Tibial artery (tissue), 4 donors: ENCODE data around the gene GPR137B.
"Not testable (repeated sequence)": the region's sequence is repeated elsewhere in the genome, so short reads cannot be mapped to it uniquely, and the experiment has no call there.

Experiments
- DNase-seq, 2 donors: peaks; one replicate each; pipeline ENCODE4 v3.0.0-alpha.2; 2019
- H3K27ac ChIP-seq, 2 donors: fragments of 200-600 bp; sonication (generic) in 1 of 2; 1 replicate in 1 of 2; 2 replicates in 1 of 2; pipeline ENCODE4 v1.5.1; 2018 to 2019; ENCODE audit warnings: mild to moderate bottlenecking in 1 of 2
- H3K27me3 ChIP-seq, 2 donors: fragments of 200-600 bp; sonication (generic) in 1 of 2; one replicate each; pipeline versions ENCODE4 v1.5.1 to v1.6.0; 2016 to 2019
- H3K36me3 ChIP-seq, 3 donors: fragments of 200-600 bp; sonication (generic) in 2 of 3; one replicate each; pipeline ENCODE4 v1.5.1; 2016 to 2019; ENCODE audit warnings: mild to moderate bottlenecking in 2 of 3
- H3K4me1 ChIP-seq, 4 donors: fragments of 200-600 bp; sonication (generic) in 2 of 4; 1 replicate in 3 of 4; 2 replicates in 1 of 4; pipeline ENCODE4 v1.5.1; 2016 to 2019
- H3K4me3 ChIP-seq, 2 donors: fragments of 200-600 bp; sonication (generic) in 1 of 2; 1 replicate in 1 of 2; 2 replicates in 1 of 2; pipeline ENCODE4 v1.5.1; 2018 to 2019; ENCODE audit warnings: mild to moderate bottlenecking in 2 of 2
- H3K9me3 ChIP-seq, 3 donors: fragments of 200-600 bp; sonication (generic) in 1 of 3; one replicate each; pipeline ENCODE4 v1.5.1; 2016 to 2019
- intact Hi-C: fragments of 100-400 bp; cut with DNase I; formaldehyde crosslinking; loops from one replicate; pipeline ENCODE4 v1.15.0; 2023; ENCODE audit warnings: low total_unique reads
- TF ChIP-seq, protein P1 (sequence below), 2 experiments: fragments of 200-600 bp in 1 of 2; fragments of 450-650 bp in 1 of 2; IDR thresholded peaks; one replicate each; pipeline ENCODE4 v1.5.1; 2017 to 2019; ENCODE audit warnings: antibody characterized with exemption in 2 of 2, mild to moderate bottlenecking in 1 of 2, moderate library complexity in 1 of 2

GPR137B gene

DNA sequence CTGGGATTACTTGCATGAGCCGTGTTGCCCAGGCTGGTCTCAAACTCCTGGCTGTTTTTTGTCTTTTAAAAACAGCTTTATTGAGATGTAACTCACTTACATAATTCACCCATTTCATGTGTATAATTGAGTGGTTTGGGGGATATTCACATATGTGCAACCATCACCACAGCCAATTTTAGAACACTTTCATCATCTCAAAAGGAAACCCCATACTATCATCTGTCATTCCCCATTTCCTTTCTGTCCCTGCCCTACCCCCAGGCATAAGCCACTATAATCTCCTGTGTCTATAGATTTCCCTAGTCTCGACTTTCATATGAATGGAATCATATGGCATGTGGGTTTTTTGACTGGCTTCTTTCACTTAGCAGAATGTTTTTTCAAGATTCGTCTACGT is 43.3 kb downstream of the GPR137B start:
- Histone ChIP-seq H3K27ac (no peak overlapping the region), H3K9me3 (no peaks in the 10 kb centered on the region), H3K4me3 (no peak overlapping the region), H3K4me1 (no peaks in the 10 kb centered on the region), H3K27me3 (no peaks in the 10 kb centered on the region), H3K36me3 (peaks cover 0 to 16% (median 15%) of the 10 kb centered on the region in 3 donors)
- intact Hi-C loops = no loop called here
- TF ChIP-seq, protein P1, sequence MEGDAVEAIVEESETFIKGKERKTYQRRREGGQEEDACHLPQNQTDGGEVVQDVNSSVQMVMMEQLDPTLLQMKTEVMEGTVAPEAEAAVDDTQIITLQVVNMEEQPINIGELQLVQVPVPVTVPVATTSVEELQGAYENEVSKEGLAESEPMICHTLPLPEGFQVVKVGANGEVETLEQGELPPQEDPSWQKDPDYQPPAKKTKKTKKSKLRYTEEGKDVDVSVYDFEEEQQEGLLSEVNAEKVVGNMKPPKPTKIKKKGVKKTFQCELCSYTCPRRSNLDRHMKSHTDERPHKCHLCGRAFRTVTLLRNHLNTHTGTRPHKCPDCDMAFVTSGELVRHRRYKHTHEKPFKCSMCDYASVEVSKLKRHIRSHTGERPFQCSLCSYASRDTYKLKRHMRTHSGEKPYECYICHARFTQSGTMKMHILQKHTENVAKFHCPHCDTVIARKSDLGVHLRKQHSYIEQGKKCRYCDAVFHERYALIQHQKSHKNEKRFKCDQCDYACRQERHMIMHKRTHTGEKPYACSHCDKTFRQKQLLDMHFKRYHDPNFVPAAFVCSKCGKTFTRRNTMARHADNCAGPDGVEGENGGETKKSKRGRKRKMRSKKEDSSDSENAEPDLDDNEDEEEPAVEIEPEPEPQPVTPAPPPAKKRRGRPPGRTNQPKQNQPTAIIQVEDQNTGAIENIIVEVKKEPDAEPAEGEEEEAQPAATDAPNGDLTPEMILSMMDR (IDR thresholded peaks at IDR 0.05) = no peak
- no peak for DNase-seq

DNA sequence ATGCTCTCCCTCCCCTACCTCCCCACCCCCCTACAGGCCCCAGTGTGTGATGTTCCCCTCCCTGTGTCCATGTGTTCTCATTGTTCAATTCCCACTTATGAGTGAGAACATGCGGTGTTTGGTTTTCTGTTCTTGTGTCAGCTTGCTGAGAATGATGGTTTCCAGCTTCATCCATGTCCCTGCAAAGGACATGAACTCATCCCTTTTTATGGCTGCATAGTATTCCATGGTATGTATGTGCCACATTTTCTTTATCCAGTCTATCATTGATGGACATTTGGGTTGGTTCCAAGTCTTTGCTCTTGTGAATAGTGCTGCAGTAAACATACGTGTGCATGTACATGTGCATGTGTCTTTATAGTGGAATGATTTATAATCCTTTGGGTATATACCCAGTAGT is 44.1 kb downstream of the GPR137B start:
- H3K4me1 ChIP-seq, H3K4me3 ChIP-seq, DNase-seq, H3K9me3 ChIP-seq, H3K27me3 ChIP-seq, intact Hi-C loops, H3K27ac ChIP-seq: not testable (repeated sequence)
- H3K36me3 ChIP-seq = peaks cover 0 to 12% (median 8%) of the 10 kb centered on the region in 3 donors

DNA sequence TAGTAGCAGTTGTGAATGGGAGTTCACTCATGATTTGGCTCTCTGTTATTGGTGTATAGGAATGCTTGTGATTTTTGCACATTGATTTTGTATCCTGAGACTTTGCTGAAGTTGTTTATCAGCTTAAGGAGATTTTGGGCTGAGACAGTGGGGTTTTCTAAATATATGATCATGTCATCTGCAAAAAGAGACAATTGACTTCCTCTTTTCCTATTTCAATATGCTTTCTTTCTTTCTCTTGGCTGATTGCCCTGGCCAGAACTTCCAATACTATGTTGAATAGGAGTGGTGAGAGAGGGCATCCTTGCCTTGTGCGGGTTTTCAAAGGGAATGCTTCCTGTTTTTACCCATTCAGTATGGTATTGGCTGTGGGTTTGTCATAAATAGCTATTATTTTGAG is 45.7 kb downstream of the GPR137B start:
- H3K9me3 ChIP-seq, intact Hi-C loops, DNase-seq, H3K4me3 ChIP-seq, H3K27me3 ChIP-seq, H3K27ac ChIP-seq, H3K4me1 ChIP-seq: not testable (repeated sequence)
- peaks cover 0 to 18% (median 17%) of the 10 kb centered on the region in 3 donors for H3K36me3 ChIP-seq

DNA sequence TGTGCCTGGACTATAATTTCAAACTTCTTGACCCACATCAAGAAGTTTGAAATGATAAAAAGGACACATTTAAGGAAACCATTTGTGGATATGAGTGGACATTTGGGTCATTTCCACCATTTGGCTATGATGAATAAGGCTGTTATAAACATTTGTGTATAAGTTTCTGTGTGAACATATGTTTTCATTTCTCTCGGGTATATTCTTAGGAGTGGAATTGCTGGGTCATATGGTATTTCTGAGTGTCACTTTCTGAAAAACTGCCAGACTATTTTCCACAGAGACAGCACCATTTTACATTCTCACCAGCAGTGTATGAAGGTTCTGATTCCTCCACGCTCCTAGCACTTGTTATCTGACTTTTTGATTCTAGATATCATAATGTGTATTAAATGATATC is 50.8 kb downstream of the GPR137B start:
- peaks cover 0 to 45% (median 24%) of the 10 kb centered on the region in 3 donors for H3K36me3 ChIP-seq
- intact Hi-C loops = no loop called here
- TF ChIP-seq, protein P1 (IDR thresholded peaks at IDR 0.05) = no peak

DNA sequence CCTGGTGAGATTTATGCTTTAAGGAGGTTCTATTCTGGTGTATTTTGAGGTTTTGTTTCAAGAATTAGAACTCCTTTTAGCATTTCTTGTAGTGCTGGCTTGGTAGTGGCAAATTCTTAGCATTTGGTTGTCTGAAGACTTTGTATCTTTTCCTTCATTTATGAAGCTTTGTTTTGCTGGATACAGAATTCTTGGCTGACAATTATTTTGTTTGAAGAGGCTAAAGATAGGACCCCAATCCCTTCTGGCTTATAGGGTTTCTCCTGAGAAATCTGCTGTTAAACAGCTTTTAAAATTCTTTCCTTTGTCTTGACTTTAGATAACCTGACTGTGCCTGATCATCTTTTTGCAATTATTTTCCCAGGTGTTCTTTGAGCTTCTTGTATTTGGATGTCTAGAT is 58.6 kb downstream of the GPR137B start:
- no peak for DNase-seq
- H3K4me3 ChIP-seq = no peak overlapping the region
- TF ChIP-seq, protein P1 (IDR thresholded peaks at IDR 0.05) = no peak
- peaks cover 14 to 37% (median 17%) of the 10 kb centered on the region in 3 donors for H3K36me3 ChIP-seq
- H3K27ac ChIP-seq = no peak overlapping the region
- no peaks in the 10 kb centered on the region for H3K27me3 ChIP-seq
- no peaks in the 10 kb centered on the region for H3K4me1 ChIP-seq
- intact Hi-C loops = no loop called here
- peaks cover 0 to 59% (median 40%) of the 10 kb centered on the region in 3 donors for H3K9me3 ChIP-seq

More for the DNA sequence above, 50.8 kb downstream of the GPR137B start:
- no peak for DNase-seq
- Histone ChIP-seq H3K27me3 (no peaks in the 10 kb centered on the region), H3K9me3 (peaks cover 0 to 19% (median 14%) of the 10 kb centered on the region in 3 donors), H3K4me1 (no peaks in the 10 kb centered on the region), H3K4me3 (no peak overlapping the region), H3K27ac (no peak overlapping the region)

DNA sequence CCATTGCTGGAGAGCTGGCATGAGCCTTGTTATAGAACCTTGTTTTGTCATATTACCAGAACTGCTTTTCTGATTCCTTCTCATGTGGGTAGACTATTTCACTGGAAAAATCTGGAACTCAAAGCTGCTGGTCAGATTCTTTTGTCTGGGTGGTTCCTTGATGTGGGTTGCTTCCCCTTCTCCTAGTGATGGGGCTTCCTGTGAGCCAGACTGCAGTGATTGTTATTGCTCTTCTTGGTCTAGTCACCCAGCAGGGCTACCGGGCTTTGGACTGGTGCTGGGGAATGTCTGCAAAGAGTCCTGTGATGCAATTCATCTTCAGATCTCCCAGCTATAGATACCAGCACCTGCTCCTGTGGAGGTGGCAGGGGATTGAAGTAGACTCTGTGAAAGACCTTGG is 59.4 kb downstream of the GPR137B start:
- TF ChIP-seq, protein P1 (IDR thresholded peaks at IDR 0.05) = no peak
- peaks cover 17 to 40% (median 20%) of the 10 kb centered on the region in 3 donors for H3K36me3 ChIP-seq

DNA sequence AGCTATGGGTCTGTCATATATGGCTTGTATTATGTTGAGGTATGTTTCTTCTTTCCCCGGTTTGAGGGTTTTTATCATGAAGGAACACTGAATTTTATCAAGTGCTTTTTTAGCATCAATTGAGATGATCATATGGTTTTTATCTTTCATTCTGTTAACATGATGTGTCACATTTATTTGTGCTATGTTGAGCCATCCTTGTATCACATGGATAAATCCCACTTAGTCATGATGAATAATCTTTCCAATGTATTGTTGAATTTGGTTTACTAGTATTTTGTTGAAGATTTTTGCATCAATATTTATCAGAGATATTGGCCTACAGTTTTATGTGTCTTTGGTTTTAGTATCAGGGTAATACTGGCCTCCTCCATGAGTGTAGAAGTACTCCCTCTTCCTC is 61.7 kb downstream of the GPR137B start:
- peaks cover 17 to 26% (median 17%) of the 10 kb centered on the region in 3 donors for H3K36me3 ChIP-seq
- TF ChIP-seq, protein P1 (IDR thresholded peaks at IDR 0.05) = no peak
- no peaks in the 10 kb centered on the region for H3K27me3 ChIP-seq
- no peak overlapping the region for H3K27ac ChIP-seq
- H3K4me1 ChIP-seq = no peaks in the 10 kb centered on the region
- intact Hi-C loops = no loop called here
- no peak for DNase-seq
- H3K4me3 ChIP-seq = no peak overlapping the region
- H3K9me3 ChIP-seq = peaks cover 0 to 33% (median 26%) of the 10 kb centered on the region in 3 donors

More for the DNA sequence above, 59.4 kb downstream of the GPR137B start:
- no peak for DNase-seq
- peaks cover 0 to 54% (median 34%) of the 10 kb centered on the region in 3 donors for H3K9me3 ChIP-seq
- intact Hi-C loops = no loop called here
- H3K4me1 ChIP-seq = no peaks in the 10 kb centered on the region
- H3K27me3 ChIP-seq = no peaks in the 10 kb centered on the region
- no peak overlapping the region for H3K27ac ChIP-seq
- H3K4me3 ChIP-seq = no peak overlapping the region
